ENCODE results near the gene CNN3.

- TF ChIP-seq CTCF (IDR thresholded peaks at IDR 0.05) (no peak), POLR2A (IDR thresholded peaks at IDR 0.05) (no peak), POLR2AphosphoS5 (IDR thresholded peaks at IDR 0.05) (no peak), EP300 (IDR thresholded peaks at IDR 0.05; ENCODE audit: low read depth) (no peak)
Measured at GRCh38 chr1:94961988-94962387, 35.1 kb upstream of the CNN3 start.

Data from transverse colon (tissue), 4 donors.